Measurements from ENCODE around the gene B3GNT3. TPM values are rescaled to one million over a fixed set of nuclear protein-coding genes. Genes with fewer than 3 reads are reported as not detected.

The B3GNT3 gene
- polyA plus RNA-seq, 4 donors, result 5.1 to 12.0 (median 8.0) TPM

DNA sequence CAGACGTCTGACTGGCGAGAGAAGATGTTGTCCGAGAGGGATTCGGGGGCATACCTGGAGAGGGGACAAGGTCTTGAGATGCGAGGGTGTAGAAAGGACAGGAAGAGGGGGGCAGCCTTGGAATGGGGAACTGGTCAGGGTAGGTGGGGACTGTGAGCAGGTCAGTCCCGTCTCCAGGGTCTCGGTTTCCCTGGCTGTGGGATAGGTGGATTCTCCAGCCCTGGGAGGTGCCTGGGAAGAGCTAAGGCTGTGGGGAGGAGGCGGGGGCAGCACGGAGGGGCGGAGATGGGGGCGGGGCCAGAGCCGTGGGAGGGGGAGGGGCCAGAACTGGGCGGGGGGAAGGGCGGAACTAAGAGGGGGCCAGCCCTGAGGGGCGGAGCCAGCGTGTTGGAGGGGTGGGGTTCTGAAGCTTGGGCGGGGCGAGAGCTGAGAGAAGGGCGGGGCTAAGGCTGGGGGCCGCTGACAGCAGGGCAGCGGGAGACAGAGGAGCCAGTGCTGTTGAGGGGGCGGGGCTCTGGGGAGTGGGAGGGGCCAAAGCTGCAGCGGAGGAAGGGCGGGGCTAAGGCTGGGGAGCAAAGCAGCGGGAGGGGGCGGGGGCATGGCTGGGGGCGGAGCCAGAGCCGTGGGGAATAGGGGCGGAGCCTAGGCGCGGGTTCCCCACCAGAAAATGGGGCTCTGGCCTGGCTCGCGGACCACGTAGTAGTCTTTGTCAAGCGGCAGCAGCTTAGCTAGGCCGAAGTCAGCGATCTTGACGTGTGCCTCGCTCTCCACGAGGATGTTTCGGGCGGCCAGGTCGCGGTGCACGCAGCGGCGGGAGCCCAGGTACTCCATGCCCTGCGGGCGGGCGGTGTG is 35.9 kb downstream of the B3GNT3 start:
- DNase-seq (ENCODE audit: low read depth in 4 of 4, low spot score in 2 of 4), result peak in 2 of 4 donors; percentile 19 to 34

DNA sequence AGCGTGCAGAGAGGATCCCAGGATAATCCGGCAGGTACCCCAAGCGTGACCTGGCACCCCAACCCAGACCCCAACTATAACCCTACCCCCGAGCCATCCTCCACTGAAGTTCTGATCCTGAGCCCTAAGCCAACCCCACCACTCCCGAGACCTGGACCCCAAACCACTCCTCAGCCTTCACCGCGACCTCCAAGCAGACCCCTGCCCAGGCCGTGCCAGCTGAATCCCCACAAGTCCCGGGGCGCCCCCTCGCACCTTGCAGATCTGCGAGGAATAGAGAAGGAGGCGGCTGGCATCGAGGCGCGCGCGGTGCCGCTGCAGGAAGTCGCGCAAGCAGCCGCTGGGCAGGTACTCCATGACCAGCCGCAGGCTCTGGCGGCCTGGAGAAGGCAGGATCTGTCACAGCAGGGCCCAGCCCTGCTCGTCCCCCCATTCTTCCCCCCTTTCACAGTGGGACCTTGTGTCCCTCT is 36.5 kb downstream of the B3GNT3 start:
- no peak for DNase-seq (ENCODE audit: low read depth in 4 of 4, low spot score in 2 of 4)

DNA sequence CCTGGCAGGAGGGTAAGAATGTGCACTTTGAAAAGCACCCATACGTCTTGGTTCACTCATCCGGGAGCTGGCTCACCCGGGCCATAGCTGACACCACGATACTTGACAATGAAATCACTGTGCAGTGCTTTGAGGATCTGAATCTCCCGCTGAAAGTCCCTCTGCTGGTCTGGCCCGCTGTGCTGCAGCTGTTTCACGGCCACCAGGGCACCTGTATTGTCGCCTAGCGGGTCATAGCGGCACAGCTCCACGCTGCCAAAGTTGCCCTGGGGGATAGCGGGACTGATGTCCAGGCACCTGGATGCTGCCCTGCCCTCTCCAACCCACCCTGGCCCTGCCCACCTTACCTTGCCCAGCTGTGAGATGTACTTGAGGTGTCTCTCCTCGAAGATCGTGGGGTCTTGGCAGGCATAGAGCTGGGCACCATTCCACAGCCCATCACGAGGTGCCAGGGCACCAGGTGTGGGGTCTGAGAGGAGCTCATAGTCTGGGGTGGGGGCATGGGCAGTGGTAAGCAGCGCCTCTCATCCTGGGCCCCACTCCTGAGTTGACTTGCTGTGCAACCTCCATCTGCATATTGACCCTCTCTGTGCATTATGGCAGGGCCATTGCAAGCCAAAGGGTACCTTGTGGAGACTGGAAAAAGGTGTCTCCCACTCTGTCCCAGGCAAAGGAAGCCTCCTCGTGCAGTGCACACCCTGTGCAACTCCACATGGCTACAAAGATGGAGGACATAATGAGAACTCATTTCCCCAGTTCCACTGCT is 37.7 kb downstream of the B3GNT3 start:
- no peak for DNase-seq (ENCODE audit: low read depth in 4 of 4, low spot score in 2 of 4)

DNA sequence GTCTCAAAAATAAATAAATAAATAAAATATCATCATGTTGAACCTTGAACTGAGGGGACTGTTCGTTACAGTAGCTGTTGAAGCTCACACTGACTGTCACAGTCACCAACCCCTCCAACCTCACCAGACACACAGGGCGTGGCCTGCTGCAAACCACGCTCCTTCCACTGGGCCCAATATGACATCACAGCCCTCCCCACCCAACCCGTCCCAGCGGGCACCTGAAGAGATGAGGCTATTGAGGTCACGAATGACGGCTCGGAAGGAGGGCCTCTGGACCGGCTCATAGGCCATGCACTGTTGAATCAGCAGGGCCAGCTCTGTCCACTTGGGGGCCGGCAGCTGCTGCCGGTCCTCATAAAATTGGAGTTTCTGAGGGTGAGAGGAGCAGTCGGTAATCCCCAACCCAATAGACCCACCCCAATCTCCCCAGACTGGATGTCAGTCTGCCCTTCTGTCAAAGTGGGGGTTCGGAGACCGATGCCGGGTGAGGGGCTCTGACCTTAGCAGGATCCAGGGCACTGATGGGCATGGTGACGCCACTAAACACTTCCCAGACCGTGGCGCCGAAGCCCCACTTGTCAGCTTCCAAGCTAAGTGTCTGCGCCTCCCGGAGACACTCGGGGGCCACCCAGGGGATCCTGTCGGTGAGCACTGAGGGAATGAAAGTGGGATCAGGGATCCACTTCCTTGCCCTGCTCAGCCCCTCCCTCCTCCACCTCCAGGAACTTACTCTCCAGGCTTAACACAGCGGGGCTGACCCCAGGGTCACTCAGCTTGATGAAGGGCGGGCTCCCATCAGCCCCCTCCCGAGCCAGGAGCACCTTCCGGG is 39.6 kb downstream of the B3GNT3 start:
- DNase-seq (ENCODE audit: low read depth in 4 of 4, low spot score in 2 of 4), result no peak

DNA sequence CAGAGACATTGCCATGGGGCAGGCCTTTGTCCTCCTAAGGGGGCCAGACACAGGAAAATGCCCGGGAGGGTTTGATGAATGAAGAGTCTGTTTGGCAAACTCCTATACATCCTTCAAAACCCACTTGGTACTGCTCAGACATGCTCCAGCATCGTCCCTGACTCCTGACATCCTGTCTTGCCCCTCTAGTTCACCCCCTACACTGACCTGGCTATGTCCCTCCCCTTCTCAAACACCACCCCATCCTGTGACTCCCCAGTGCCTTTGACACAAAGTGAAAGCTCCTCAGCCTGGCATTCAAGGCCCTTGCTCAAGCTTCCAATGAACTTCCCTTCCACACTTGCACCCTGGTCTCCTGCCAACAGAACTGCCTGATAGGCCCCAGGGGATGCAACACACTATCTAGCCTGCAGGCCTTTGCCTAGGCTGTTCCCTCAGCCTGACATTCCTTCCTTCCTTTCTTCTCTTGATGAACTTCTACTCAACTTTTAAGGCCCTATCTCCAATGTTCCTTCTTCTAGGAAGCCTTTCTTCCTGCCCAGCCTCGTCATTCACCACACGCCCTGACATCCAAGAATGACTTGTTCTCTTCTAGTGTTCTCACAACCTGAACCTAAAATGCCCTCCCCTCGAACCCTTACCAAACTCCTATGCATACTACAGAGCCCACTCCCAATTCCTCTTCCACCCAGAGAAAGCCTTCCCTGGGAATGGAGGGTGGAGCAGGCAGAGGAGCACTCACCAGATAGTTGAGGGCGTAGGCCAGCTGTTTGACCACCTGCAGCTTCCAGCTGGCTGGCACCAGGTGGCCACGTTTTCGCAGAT is 40.5 kb downstream of the B3GNT3 start:
- no peak for DNase-seq (ENCODE audit: low read depth in 4 of 4, low spot score in 2 of 4)

DNA sequence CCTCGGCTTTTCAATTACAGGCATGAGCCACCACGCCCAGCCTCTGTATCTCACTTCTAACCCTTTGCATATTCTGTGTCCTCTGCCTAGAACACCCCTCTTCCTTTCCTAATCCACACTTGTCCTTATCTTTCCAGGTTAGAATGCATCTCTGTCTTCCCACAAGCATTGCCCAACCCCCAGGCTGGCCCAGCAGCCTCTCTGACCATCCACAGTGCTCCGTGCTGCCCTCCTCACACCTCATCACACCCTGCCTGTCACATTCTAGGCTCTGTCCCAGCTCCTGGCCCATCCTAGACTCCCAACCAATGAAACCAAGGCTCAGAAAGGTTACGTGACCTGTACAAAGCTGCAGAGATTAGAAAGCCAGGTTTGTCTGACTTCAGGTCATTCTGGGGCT is 41.6 kb downstream of the B3GNT3 start:
- no peak for DNase-seq (ENCODE audit: low read depth in 4 of 4, low spot score in 2 of 4)

DNA sequence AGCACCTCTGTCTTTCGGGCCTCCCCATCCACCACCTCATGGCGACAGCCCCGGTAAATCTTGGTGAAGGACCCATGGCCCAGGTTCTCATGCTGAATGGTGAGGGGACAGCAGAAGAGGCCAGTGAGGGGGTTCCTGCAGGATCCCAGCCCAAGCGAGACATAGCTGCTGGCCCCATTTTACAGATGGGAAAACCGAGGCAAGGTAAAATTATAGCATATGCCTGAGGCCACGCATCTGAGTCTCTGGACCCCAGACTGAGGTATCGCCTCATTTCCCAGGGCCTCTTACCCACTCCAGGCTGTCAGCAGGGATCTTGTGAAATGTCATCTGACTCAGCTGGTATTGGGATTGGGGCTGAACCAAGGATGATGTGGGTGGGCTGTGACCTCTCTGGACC is 43.0 kb downstream of the B3GNT3 start:
- no peak for DNase-seq (ENCODE audit: low read depth in 4 of 4, low spot score in 2 of 4)

DNA sequence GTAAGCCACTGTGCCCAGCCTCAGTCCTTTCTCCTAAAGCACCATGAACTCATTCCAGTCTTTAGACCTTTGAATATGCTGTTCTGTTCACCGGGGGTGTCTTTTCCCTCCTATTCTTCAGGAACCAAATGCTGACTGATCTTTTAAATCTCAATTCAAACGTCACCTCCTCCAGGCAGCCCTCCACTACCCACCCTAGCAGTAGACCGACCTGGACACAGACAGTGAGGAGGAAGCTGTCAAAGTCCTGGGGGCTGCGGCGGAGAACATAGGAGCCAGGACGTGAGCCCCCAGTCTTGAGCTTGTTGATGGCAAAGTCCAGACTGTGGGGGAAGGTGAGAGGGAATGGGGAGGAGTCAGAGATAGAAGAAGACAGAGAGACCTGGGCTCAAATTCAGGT is 45.1 kb downstream of the B3GNT3 start:
- DNase-seq (ENCODE audit: low read depth in 4 of 4, low spot score in 2 of 4), result no peak

DNA sequence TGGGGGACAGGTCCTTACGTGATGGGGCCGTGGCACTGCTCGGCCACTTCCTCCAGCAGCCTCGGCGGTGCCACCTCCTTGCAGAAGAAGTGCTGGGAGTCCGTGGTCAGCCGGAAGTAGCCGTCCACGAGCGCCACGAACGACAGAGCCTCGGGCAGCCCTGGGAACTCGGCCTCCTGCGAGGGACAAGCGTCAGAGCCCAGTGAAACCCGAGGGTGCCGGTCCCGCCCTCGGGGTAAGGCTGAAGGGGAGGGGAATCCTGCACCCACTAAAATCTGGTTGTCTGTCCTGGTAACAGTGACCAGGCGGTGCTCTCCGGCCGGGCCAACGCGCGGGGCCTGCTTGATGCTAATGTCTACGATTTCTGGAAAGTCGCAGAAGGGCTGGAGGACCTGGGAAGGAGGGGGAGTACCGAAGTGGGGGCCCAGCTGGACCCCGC is 46.5 kb downstream of the B3GNT3 start:
- DNase-seq (ENCODE audit: low read depth in 4 of 4, low spot score in 2 of 4), result no peak

DNA sequence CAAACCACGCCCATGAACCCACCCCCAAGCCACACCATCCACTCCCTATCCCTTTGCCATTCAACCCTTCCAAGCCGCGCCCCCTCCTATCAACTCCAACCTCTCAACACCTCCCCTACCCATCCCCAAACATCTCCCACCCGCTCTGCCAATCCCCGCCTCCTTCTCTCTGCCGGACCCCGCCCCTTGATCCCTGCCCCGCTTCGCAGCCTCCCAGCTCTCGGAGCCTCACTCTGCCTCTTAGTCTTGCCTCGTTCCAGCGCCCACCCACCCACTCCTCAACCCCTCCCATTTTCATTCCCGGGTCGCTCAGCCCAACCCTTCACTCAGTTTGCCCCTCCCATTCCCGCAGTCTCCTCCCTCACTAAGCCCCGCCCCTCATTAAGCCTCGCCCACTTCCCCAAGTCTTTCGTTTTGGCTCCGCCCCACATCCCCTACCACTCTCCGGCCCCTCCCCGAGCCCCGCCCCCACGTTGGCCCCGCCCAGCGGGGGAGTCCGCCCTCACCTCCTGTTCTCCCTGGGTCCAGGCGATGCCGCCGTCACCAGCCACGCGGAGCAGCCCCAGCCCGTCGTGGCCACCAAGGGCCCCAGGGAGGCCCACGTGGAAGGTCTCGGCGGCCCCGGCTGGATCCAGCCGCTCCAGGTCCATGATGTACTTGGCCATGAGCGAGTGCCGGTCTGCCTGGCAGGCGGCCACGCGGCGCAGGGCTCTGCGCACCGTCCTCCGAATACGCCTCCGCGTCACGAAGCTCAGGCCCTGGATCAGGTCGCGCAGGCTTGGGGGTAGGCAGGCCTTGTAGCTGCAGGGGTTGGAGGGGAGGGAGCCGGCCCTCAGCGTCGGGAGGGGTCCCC is 47.1 kb downstream of the B3GNT3 start:
- peak in 2 of 4 donors; percentile 50 to 79 for DNase-seq (ENCODE audit: low read depth in 4 of 4, low spot score in 2 of 4)

DNA sequence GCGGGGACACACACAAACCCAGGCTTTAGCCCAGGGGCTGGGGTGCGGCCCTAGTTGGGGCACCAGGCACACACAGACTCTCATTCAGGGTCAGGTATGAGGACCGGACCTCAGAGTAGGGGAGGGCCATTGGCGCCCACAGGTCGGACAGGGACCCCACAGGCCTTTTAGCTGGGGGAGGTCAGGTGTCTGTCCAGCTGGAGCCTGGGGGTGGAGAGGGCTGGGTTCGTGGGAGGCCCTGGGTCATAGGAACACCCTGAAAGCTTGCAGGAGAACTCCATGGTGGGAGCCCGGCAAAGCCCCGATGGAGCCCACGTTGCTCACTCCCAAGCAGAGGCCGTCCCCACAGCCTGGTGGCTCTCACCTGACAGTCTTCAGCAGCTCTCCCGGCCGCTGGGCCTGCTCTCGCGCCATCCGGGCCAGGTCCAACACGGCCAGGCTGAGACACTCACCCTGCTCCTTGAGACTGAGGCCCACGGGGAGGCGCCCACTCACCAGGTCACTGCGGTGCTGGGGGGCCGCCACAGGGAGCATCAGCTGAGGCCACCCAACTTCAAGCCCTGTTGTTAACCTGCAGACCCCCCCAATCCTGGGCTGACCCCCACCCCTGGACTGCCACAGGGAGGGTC is 47.8 kb downstream of the B3GNT3 start:
- no peak for DNase-seq (ENCODE audit: low read depth in 4 of 4, low spot score in 2 of 4)

DNA sequence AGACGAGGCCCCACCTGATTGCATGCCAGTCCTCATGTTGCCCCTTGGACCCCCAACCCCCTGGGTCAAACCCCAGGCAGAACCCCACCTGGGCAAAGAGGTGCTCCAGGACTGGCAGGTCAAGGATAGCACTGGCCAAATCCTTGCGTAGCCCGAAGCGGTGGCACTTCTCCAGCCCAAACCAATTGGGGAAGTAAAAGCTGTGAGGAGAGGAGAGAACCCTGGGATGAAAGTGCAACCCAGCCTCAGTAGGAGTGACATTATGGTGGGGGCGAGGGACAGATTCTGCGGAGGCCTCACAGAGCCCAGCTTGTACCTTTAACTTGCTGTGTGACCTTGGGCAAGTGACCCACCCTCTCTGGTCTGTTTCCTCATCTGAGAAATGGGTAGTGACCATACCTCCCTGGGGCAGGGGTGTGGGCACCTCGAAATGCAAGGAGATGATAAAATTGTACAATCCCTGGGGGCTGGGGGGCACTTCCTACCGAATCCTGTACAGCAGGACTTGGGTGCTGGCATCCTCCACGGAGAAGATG is 48.4 kb downstream of the B3GNT3 start:
- no peak for DNase-seq (ENCODE audit: low read depth in 4 of 4, low spot score in 2 of 4)

DNA sequence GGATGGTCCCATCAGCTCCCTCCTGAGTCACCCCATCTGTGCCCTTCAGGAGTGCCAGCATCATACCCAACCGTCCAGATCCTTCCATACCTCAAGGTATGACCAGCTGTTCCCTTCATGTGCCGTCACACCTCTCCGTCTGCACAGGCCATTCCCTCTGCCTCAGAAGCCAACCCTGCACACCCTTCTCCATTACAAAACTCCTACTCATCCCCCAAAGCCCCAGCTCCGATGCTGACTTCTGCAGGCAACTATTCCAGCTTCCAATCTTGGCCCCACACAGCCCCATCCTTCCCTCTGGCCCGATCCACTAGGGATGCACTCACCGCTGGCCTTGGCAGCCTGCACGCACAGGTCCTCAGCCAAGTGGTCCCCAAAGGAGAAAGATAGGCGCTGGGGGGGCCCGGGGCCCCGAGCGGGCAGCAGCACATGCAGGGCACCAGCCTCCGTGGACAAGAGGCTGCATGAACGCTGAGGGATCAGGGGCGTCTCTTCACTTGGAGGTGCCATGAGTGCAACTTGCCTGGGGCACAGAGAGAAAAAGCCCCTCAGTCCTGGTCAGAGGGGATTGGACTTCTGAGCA is 49.1 kb downstream of the B3GNT3 start:
- no peak for DNase-seq (ENCODE audit: low read depth in 4 of 4, low spot score in 2 of 4)

DNA sequence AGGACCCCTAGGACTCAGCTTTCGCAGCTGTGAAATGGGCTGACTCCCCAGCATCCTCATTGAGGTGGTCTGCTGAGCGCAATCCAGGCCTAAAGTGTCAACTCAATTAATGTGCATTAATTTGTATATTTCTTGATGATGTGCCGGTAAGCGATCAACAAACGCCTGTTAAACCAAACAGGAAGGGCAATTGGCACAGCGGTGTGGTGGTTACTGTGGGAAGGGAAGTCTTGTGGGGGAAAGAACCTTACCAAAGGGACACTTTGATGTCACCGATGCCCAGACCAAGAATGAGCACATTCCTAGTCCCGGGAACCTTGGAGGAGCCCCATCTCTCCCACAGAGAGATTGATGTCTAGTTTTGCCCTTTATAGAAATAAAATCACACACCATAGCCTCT is 51.2 kb downstream of the B3GNT3 start:
- no peak for DNase-seq (ENCODE audit: low read depth in 4 of 4, low spot score in 2 of 4)

DNA sequence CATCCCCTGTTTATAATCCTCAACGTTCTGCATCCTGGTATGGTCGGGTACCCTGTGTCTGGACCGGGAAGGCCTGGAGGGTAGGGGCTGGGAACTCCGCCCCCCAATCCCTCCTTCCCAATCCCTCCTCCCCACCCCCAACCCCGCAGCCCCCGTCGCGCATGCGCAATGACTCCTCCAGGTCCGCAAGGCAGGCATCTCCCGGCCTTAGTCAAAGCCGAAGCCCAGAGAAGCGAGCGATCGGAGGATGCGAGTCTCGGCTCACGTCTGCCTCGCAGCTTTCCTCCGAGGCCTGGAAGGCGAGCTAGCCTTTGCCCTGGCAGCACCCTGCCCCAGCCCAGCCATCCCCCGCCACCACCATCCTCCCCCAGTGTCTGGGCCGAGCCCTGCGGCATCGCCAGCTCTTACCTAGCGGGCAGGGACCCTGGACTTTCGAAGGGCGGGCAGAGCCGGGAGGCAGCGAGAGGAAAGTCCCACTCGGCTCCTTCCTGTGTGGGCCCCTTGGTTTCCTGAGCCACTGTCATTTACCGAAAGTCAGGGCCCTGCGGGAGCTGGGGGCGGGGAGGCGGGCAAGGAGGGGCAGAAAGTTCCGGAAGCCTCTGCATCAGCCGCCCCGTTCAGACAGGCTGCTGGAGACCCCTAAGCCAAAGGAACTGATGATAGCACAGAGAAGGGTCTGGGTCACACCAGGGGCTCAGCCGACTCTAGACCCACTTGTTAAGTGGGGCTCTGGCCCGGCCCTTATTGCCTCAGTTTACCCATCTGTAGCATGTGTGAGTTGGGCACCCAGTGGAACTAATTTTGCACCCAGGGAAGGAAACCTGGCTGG is 52.8 kb downstream of the B3GNT3 start, which contains the start of gene JAK3:
TSS of gene JAK3 (minus strand) at position 445 of the 829 bp plus-strand sequence. CDS start 3,565 bp downstream, outside the sequence.
- peak in 2 of 4 donors; percentile 50 to 69 for DNase-seq (ENCODE audit: low read depth in 4 of 4, low spot score in 2 of 4)

DNA sequence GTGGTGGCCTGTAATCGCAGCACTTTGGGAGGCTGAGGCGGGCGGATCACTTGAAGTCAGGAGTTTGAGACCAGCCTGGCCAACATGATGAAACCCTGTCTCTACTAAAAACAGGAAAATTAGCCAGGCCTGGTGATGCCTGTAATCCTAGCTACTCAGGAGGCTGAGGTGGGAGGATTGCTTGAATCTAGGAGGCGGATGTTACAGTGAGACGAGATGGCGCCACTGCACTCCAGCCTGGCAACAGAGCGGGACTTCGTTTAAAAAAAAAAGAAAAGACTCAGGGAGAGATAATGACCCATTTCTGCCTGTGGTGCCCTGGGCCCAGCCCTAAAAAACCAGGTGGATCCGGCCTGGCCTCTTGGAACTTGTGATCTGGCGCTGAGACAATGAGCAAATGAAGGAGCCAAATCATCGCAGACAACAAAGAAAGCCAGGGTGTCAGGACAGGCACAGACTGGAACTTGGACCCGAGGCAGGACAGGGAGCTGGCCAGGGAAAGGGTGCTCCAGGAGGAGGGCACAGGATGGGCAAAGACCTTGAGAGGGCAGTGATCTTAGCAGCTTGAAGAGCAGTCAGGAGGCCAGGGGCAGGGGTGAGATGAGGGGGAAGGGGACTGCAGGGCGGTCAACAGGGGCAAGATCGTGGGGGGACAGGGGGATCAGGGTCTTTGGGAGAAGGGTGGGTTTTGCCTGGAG is 53.8 kb downstream of the B3GNT3 start:
- no peak for DNase-seq (ENCODE audit: low read depth in 4 of 4, low spot score in 2 of 4)

Data from left renal cortex interstitium (tissue), 4 donors.